ENCODE results near the gene MSRB3. TPM values are rescaled to one million over a fixed set of nuclear protein-coding genes. Genes with fewer than 3 reads are reported as not detected.
"Not testable (repeated sequence)": the region's sequence is repeated elsewhere in the genome, so short reads cannot be mapped to it uniquely, and the experiment has no call there.

Gene MSRB3
- total and polyA plus RNA-seq, 2 donors, result 1.1 to 9.7 TPM

GRCh38 chr12:65313719-65314317 is 35.3 kb downstream of the MSRB3 start:
- Histone ChIP-seq H3K9me3 (ENCODE audit: control insufficient read depth in 2 of 2, insufficient read depth in 1 of 2, low read length in 1 of 2) (no peaks in the 10 kb centered on the region), H3K27ac (ENCODE audit: low read depth in 1 of 2, low read length in 1 of 2) (no peak overlapping the region), H3K27me3 (ENCODE audit: control insufficient read depth in 2 of 2, insufficient read depth in 1 of 2, low read length in 1 of 2) (no peaks in the 10 kb centered on the region), H3K4me1 (ENCODE audit: control insufficient read depth in 2 of 2, insufficient read depth in 2 of 2, low read length in 2 of 2) (no peaks in the 10 kb centered on the region), H3K4me3 (ENCODE audit: low read length in 2 of 2) (no peak overlapping the region), H3K36me3 (ENCODE audit: control insufficient read depth in 2 of 2, insufficient read depth in 2 of 2, low read length in 1 of 2) (no peaks in the 10 kb centered on the region)
- WGBS, result 92% methylated on average over 2 of the region's 2 CpGs
- no peak for DNase-seq (ENCODE audit: low read depth in 6 of 9, low spot score in 9 of 9)

GRCh38 chr12:65315238-65315637 is 36.8 kb downstream of the MSRB3 start:
- not testable (repeated sequence) for H3K4me3 ChIP-seq (ENCODE audit: low read length in 2 of 2); H3K27ac ChIP-seq (ENCODE audit: low read depth in 1 of 2, low read length in 1 of 2); H3K27me3 ChIP-seq (ENCODE audit: control insufficient read depth in 2 of 2, insufficient read depth in 1 of 2, low read length in 1 of 2); H3K36me3 ChIP-seq (ENCODE audit: control insufficient read depth in 2 of 2, insufficient read depth in 2 of 2, low read length in 1 of 2); H3K9me3 ChIP-seq (ENCODE audit: control insufficient read depth in 2 of 2, insufficient read depth in 1 of 2, low read length in 1 of 2); DNase-seq (ENCODE audit: low read depth in 6 of 9, low spot score in 9 of 9); H3K4me1 ChIP-seq (ENCODE audit: control insufficient read depth in 2 of 2, insufficient read depth in 2 of 2, low read length in 2 of 2)
- 98% methylated on average over 12 of the region's 12 CpGs for WGBS

GRCh38 chr12:65318186-65318685 is 39.8 kb downstream of the MSRB3 start:
- Histone ChIP-seq H3K4me1 (ENCODE audit: control insufficient read depth in 2 of 2, insufficient read depth in 2 of 2, low read length in 2 of 2) (no peaks in the 10 kb centered on the region), H3K4me3 (ENCODE audit: low read length in 2 of 2) (no peak overlapping the region), H3K27ac (ENCODE audit: low read depth in 1 of 2, low read length in 1 of 2) (no peak overlapping the region), H3K27me3 (ENCODE audit: control insufficient read depth in 2 of 2, insufficient read depth in 1 of 2, low read length in 1 of 2) (no peaks in the 10 kb centered on the region), H3K36me3 (ENCODE audit: control insufficient read depth in 2 of 2, insufficient read depth in 2 of 2, low read length in 1 of 2) (no peaks in the 10 kb centered on the region), H3K9me3 (ENCODE audit: control insufficient read depth in 2 of 2, insufficient read depth in 1 of 2, low read length in 1 of 2) (no peaks in the 10 kb centered on the region)
- 94% methylated on average over 4 of the region's 4 CpGs for WGBS
- DNase-seq (ENCODE audit: low read depth in 6 of 9, low spot score in 9 of 9), result no peak

GRCh38 chr12:65319688-65320200 is 41.3 kb downstream of the MSRB3 start:
- Histone ChIP-seq H3K9me3 (ENCODE audit: control insufficient read depth in 2 of 2, insufficient read depth in 1 of 2, low read length in 1 of 2) (no peaks in the 10 kb centered on the region), H3K27me3 (ENCODE audit: control insufficient read depth in 2 of 2, insufficient read depth in 1 of 2, low read length in 1 of 2) (no peaks in the 10 kb centered on the region), H3K36me3 (ENCODE audit: control insufficient read depth in 2 of 2, insufficient read depth in 2 of 2, low read length in 1 of 2) (no peaks in the 10 kb centered on the region), H3K4me1 (ENCODE audit: control insufficient read depth in 2 of 2, insufficient read depth in 2 of 2, low read length in 2 of 2) (no peaks in the 10 kb centered on the region), H3K27ac (ENCODE audit: low read depth in 1 of 2, low read length in 1 of 2) (no peak overlapping the region), H3K4me3 (ENCODE audit: low read length in 2 of 2) (no peak overlapping the region)
- DNase-seq (ENCODE audit: low read depth in 6 of 9, low spot score in 9 of 9), result no peak
- WGBS, result 94% methylated on average over 3 of the region's 3 CpGs

- Histone ChIP-seq H3K9me3 (ENCODE audit: control insufficient read depth in 2 of 2, insufficient read depth in 1 of 2, low read length in 1 of 2) (no peaks in the 10 kb centered on the region), H3K4me1 (ENCODE audit: control insufficient read depth in 2 of 2, insufficient read depth in 2 of 2, low read length in 2 of 2) (no peaks in the 10 kb centered on the region), H3K27ac (ENCODE audit: low read depth in 1 of 2, low read length in 1 of 2) (no peak overlapping the region), H3K27me3 (ENCODE audit: control insufficient read depth in 2 of 2, insufficient read depth in 1 of 2, low read length in 1 of 2) (no peaks in the 10 kb centered on the region), H3K36me3 (ENCODE audit: control insufficient read depth in 2 of 2, insufficient read depth in 2 of 2, low read length in 1 of 2) (no peaks in the 10 kb centered on the region), H3K4me3 (ENCODE audit: low read length in 2 of 2) (no peak overlapping the region)
- WGBS, result 95% methylated on average over 5 of the region's 5 CpGs
- DNase-seq (ENCODE audit: low read depth in 6 of 9, low spot score in 9 of 9), result no peak
Observed at GRCh38 chr12:65323070-65323469, 44.6 kb downstream of the MSRB3 start.

- Histone ChIP-seq H3K4me1 (ENCODE audit: control insufficient read depth in 2 of 2, insufficient read depth in 2 of 2, low read length in 2 of 2) (no peaks in the 10 kb centered on the region), H3K27me3 (ENCODE audit: control insufficient read depth in 2 of 2, insufficient read depth in 1 of 2, low read length in 1 of 2) (no peaks in the 10 kb centered on the region), H3K27ac (ENCODE audit: low read depth in 1 of 2, low read length in 1 of 2) (no peak overlapping the region), H3K4me3 (ENCODE audit: low read length in 2 of 2) (no peak overlapping the region), H3K36me3 (ENCODE audit: control insufficient read depth in 2 of 2, insufficient read depth in 2 of 2, low read length in 1 of 2) (no peaks in the 10 kb centered on the region), H3K9me3 (ENCODE audit: control insufficient read depth in 2 of 2, insufficient read depth in 1 of 2, low read length in 1 of 2) (no peaks in the 10 kb centered on the region)
- no peak for DNase-seq (ENCODE audit: low read depth in 6 of 9, low spot score in 9 of 9)
- 98% methylated on average over 2 of the region's 2 CpGs for WGBS
Observed at GRCh38 chr12:65324056-65324455, 45.6 kb downstream of the MSRB3 start.

GRCh38 chr12:65324551-65324950 is 46.1 kb downstream of the MSRB3 start:
- no peaks in the 10 kb centered on the region for H3K27me3 ChIP-seq (ENCODE audit: control insufficient read depth in 2 of 2, insufficient read depth in 1 of 2, low read length in 1 of 2)
- DNase-seq (ENCODE audit: low read depth in 6 of 9, low spot score in 9 of 9), result no peak
- H3K4me1 ChIP-seq (ENCODE audit: control insufficient read depth in 2 of 2, insufficient read depth in 2 of 2, low read length in 2 of 2), result no peaks in the 10 kb centered on the region
- no peaks in the 10 kb centered on the region for H3K9me3 ChIP-seq (ENCODE audit: control insufficient read depth in 2 of 2, insufficient read depth in 1 of 2, low read length in 1 of 2)
- H3K4me3 ChIP-seq (ENCODE audit: low read length in 2 of 2), result no peak overlapping the region
- H3K36me3 ChIP-seq (ENCODE audit: control insufficient read depth in 2 of 2, insufficient read depth in 2 of 2, low read length in 1 of 2), result no peaks in the 10 kb centered on the region
- H3K27ac ChIP-seq (ENCODE audit: low read depth in 1 of 2, low read length in 1 of 2), result no peak overlapping the region
- 96% methylated on average over 3 of the region's 3 CpGs for WGBS

- no peaks in the 10 kb centered on the region for H3K9me3 ChIP-seq (ENCODE audit: control insufficient read depth in 2 of 2, insufficient read depth in 1 of 2, low read length in 1 of 2)
- H3K27ac ChIP-seq (ENCODE audit: low read depth in 1 of 2, low read length in 1 of 2), result no peak overlapping the region
- H3K4me3 ChIP-seq (ENCODE audit: low read length in 2 of 2), result no peak overlapping the region
- no peaks in the 10 kb centered on the region for H3K4me1 ChIP-seq (ENCODE audit: control insufficient read depth in 2 of 2, insufficient read depth in 2 of 2, low read length in 2 of 2)
- no peaks in the 10 kb centered on the region for H3K36me3 ChIP-seq (ENCODE audit: control insufficient read depth in 2 of 2, insufficient read depth in 2 of 2, low read length in 1 of 2)
- no peak for DNase-seq (ENCODE audit: low read depth in 6 of 9, low spot score in 9 of 9)
- H3K27me3 ChIP-seq (ENCODE audit: control insufficient read depth in 2 of 2, insufficient read depth in 1 of 2, low read length in 1 of 2), result no peaks in the 10 kb centered on the region
- WGBS, result 97% methylated on average over 5 of the region's 5 CpGs
Observed at GRCh38 chr12:65325183-65325582, 46.7 kb downstream of the MSRB3 start.

GRCh38 chr12:65326616-65327015 is 48.1 kb downstream of the MSRB3 start:
- no peak overlapping the region for H3K27ac ChIP-seq (ENCODE audit: low read depth in 1 of 2, low read length in 1 of 2)
- no peaks in the 10 kb centered on the region for H3K36me3 ChIP-seq (ENCODE audit: control insufficient read depth in 2 of 2, insufficient read depth in 2 of 2, low read length in 1 of 2)
- DNase-seq (ENCODE audit: low read depth in 6 of 9, low spot score in 9 of 9), result no peak
- H3K4me3 ChIP-seq (ENCODE audit: low read length in 2 of 2), result no peak overlapping the region
- no peaks in the 10 kb centered on the region for H3K27me3 ChIP-seq (ENCODE audit: control insufficient read depth in 2 of 2, insufficient read depth in 1 of 2, low read length in 1 of 2)
- no peaks in the 10 kb centered on the region for H3K9me3 ChIP-seq (ENCODE audit: control insufficient read depth in 2 of 2, insufficient read depth in 1 of 2, low read length in 1 of 2)
- 95% methylated on average over 5 of the region's 5 CpGs for whole genome bisulfite sequencing
- no peaks in the 10 kb centered on the region for H3K4me1 ChIP-seq (ENCODE audit: control insufficient read depth in 2 of 2, insufficient read depth in 2 of 2, low read length in 2 of 2)

Measured in thymus (tissue), 11 donors.